Natural killer cell (primary cell): Measurements from ENCODE around the gene TM4SF1. TPM values are rescaled to one million over a fixed set of nuclear protein-coding genes. Genes with fewer than 3 reads are reported as not detected.

Source experiments
- ATAC-seq, 3 donors: fragments of 150-1000 bp in 2 of 3; fragments of 200-7000 bp in 1 of 3; cut with Tn5 transposase; 1 replicate in 1 of 3; 2 replicates in 2 of 3; pipeline ENCODE4 v1.10.0; 2021; ENCODE audit warnings: mild to moderate bottlenecking in 2 of 3, moderate library complexity in 2 of 3
- DNase-seq, 2 donors: peaks; one replicate each; pipeline versions ENCODE4 v3.0.0 to v3.0.0-alpha.2; 2013 to 2021; ENCODE audit warnings: mixed read lengths in 1 of 2
- H3K27ac ChIP-seq: one replicate; pipeline ENCODE4 v1.5.1; 2013; ENCODE audit warnings: mild to moderate bottlenecking, low read length
- H3K27me3 ChIP-seq: one replicate; pipeline ENCODE4 v1.6.1; 2013; ENCODE audit warnings: low read length; ENCODE audit not compliant: control insufficient read depth, insufficient read depth
- H3K36me3 ChIP-seq: one replicate; pipeline ENCODE4 v1.6.1; 2013; ENCODE audit warnings: low read length; ENCODE audit not compliant: control insufficient read depth, insufficient read depth
- H3K4me1 ChIP-seq: one replicate; pipeline ENCODE4 v1.6.1; 2013; ENCODE audit warnings: low read length; ENCODE audit not compliant: control insufficient read depth, insufficient read depth
- H3K4me3 ChIP-seq: one replicate; pipeline ENCODE4 v1.5.1; 2013; ENCODE audit warnings: low read length
- H3K9me3 ChIP-seq: one replicate; pipeline ENCODE4 v1.6.1; 2013; ENCODE audit warnings: low read length; ENCODE audit not compliant: control insufficient read depth, insufficient read depth
- H3K27ac Mint-ChIP-seq, 2 donors: one replicate each; pipeline ENCODE4 v1.8.0; 2022; ENCODE audit warnings: mild to moderate bottlenecking in 2 of 2, mixed read lengths in 2 of 2, moderate library complexity in 1 of 2
- H3K27me3 Mint-ChIP-seq, 2 donors: one replicate each; pipeline ENCODE4 v1.8.0; 2022; ENCODE audit warnings: low read depth in 2 of 2, mixed read lengths in 2 of 2
- H3K36me3 Mint-ChIP-seq: one replicate; pipeline ENCODE4 v1.8.0; 2022; ENCODE audit warnings: mixed read lengths
- H3K4me1 Mint-ChIP-seq, 2 donors: one replicate each; pipeline ENCODE4 v1.8.0; 2022; ENCODE audit warnings: mixed read lengths in 2 of 2
- H3K4me3 Mint-ChIP-seq: one replicate; pipeline ENCODE4 v1.8.0; 2022; ENCODE audit warnings: mild to moderate bottlenecking, moderate library complexity, mixed read lengths
- H3K9me3 Mint-ChIP-seq, 2 donors: one replicate each; pipeline ENCODE4 v1.8.0; 2022; ENCODE audit warnings: mixed read lengths in 2 of 2
- WGBS: methylation state at CpG from one replicate; pipeline ENCODE4 v1.1.7; 2013; ENCODE audit warnings: missing lambda C conversion rate; ENCODE audit not compliant: insufficient coverage; 5-methylcytosine and 5-hydroxymethylcytosine counted together
- intact Hi-C: fragments of 100-400 bp; cut with micrococcal nuclease; formaldehyde crosslinking; loops from one replicate; pipeline ENCODE4 v1.14.2; 2022
- total RNA-seq, 4 donors: library from RNA; stranded (reverse); fragments of 120-200 nt in 1 of 4; gene quantifications; one replicate each; pipeline versions ENCODE4 v1.2.3 to v1.2.4, GENCODE V29; 2013 to 2022
- TF ChIP-seq, protein P1 (sequence below): fragments of 200-600 bp; IDR thresholded peaks from one replicate; pipeline ENCODE4 v1.8.0; 2022; ENCODE audit warnings: antibody characterized with exemption

TM4SF1 gene
- total RNA-seq, 3 donors from 2014 or later (not counting 1 experiment from before 2014, with no cell fraction given), result not detected

DNA sequence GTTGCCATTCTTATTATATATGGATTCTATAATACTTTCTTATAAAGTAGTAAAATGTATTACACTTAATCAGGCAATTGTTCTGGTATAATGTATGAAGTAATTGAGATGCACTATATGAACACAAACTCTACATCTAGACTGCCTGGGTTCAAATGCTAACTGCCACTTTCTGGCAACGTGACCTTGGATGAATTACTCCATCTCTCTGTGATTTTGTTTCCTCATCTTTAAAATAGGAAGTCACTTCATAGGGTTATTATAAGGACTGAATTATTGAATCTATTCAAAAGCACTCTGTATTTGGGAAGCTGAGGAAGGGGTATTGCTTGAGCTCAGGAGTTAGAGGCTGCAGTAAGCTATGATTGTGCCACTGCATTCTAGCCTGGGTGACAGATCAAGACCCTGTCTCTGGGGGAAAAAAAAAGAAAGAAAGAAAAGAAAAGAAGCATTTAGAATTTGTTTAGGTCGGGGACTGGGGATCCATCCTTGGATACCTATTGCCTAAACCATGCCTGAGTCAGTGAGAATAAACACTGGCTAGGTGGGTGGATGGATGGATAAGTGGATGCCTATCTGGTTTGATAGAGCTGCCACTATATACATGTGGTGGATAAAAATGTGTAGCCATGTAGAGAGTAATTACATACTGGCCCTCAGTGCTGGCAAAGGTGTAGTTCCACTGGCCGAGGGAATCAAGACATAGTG is 2.5 kb downstream of the TM4SF1 start:
- H3K9me3 Mint-ChIP-seq, result no peaks in the 10 kb centered on the region
- Histone ChIP-seq H3K36me3 (no peaks in the 10 kb centered on the region), H3K27me3 (no peaks in the 10 kb centered on the region), H3K4me1 (no peaks in the 10 kb centered on the region), H3K4me3 (no peak overlapping the region), H3K27ac (no peak overlapping the region), H3K9me3 (no peaks in the 10 kb centered on the region)
- H3K27ac Mint-ChIP-seq, result no peak overlapping the region
- H3K27me3 Mint-ChIP-seq, result peaks cover 3 to 10% of the 10 kb centered on the region in 2 donors
- intact Hi-C loops, result no loop called here
- peaks cover 0 to 6% of the 10 kb centered on the region in 2 donors for H3K4me1 Mint-ChIP-seq
- no peak overlapping the region for H3K4me3 Mint-ChIP-seq
- 80% methylated on average over 3 of the region's 3 CpGs for WGBS
- no peak for DNase-seq
- no peaks in the 10 kb centered on the region for H3K36me3 Mint-ChIP-seq
- TF ChIP-seq, protein P1, sequence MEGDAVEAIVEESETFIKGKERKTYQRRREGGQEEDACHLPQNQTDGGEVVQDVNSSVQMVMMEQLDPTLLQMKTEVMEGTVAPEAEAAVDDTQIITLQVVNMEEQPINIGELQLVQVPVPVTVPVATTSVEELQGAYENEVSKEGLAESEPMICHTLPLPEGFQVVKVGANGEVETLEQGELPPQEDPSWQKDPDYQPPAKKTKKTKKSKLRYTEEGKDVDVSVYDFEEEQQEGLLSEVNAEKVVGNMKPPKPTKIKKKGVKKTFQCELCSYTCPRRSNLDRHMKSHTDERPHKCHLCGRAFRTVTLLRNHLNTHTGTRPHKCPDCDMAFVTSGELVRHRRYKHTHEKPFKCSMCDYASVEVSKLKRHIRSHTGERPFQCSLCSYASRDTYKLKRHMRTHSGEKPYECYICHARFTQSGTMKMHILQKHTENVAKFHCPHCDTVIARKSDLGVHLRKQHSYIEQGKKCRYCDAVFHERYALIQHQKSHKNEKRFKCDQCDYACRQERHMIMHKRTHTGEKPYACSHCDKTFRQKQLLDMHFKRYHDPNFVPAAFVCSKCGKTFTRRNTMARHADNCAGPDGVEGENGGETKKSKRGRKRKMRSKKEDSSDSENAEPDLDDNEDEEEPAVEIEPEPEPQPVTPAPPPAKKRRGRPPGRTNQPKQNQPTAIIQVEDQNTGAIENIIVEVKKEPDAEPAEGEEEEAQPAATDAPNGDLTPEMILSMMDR, result no peak
- ATAC-seq, result no peak

- H3K27me3 ChIP-seq, result no peaks in the 10 kb centered on the region
- H3K4me3 ChIP-seq, result no peak overlapping the region
- no peak overlapping the region for H3K4me3 Mint-ChIP-seq
- no CpG with 5 or more reads among the region's 1 CpG for WGBS
- TF ChIP-seq, protein P1, result no peak
- no peak for DNase-seq
- intact Hi-C loops, result no loop called here
- H3K9me3 ChIP-seq, result no peaks in the 10 kb centered on the region
- H3K27ac Mint-ChIP-seq, result no peak overlapping the region
- H3K4me1 ChIP-seq, result no peaks in the 10 kb centered on the region
- H3K9me3 Mint-ChIP-seq, result no peaks in the 10 kb centered on the region
- no peaks in the 10 kb centered on the region for H3K36me3 Mint-ChIP-seq
- peaks cover 3 to 10% of the 10 kb centered on the region in 2 donors for H3K27me3 Mint-ChIP-seq
- no peak for ATAC-seq
- no peak overlapping the region for H3K27ac ChIP-seq
- H3K36me3 ChIP-seq, result no peaks in the 10 kb centered on the region
- H3K4me1 Mint-ChIP-seq, result peaks cover 0 to 6% of the 10 kb centered on the region in 2 donors
Measured at GRCh38 chr3:149374391-149374790, 3.1 kb downstream of the TM4SF1 start.

DNA sequence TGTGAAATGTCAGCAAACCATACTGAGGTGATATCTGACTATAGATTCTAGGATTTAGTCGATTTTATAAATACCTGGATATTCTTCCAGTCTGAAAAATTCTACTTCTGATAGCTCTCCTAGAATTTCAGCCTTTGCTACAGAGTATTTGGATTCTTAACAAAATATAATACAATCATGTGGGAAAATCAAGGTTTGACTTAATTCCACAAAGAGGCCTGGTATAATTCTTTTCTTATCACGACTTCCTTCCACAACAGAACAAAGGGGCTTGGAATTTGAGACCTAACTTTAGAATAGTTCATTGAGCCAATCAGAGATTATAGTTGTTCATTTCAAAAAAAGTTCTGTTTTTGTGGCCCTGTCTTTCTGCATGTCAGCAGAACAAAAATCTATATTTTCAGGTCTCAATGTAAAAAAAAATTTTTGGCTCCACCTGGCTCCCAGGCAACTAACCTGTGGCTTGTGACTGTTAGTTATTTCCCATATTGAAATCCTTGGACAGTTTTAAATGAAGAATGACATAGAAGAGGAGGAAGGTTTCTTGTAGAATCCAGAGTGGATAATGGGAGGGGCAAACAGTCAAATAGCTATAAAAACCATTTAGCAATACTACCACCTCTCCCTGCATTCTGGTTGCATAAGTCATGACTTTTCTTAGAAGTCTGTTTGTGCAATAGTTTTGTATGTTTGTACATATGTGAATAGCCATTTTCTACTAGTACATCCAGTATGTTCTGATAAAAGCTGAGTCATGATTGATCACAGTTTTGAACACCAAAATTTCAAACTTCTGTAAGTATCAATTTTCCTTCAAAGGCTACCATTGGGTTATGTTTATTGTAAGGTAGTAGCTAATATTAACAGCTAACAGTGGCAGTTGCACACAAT is 4.0 kb downstream of the TM4SF1 start:
- DNase-seq, result no peak
- WGBS, result no CpG with 5 or more reads among the region's 2 CpGs

More for the DNA sequence above, 4.0 kb downstream of the TM4SF1 start:
- intact Hi-C loops, result no loop called here
- Histone ChIP-seq H3K9me3 (no peaks in the 10 kb centered on the region), H3K4me3 (no peak overlapping the region), H3K36me3 (no peaks in the 10 kb centered on the region), H3K27me3 (no peaks in the 10 kb centered on the region), H3K27ac (no peak overlapping the region), H3K4me1 (no peaks in the 10 kb centered on the region)
- Mint-ChIP-seq H3K9me3 (no peaks in the 10 kb centered on the region), H3K4me3 (no peak overlapping the region), H3K36me3 (no peaks in the 10 kb centered on the region), H3K4me1 (peaks cover 0 to 6% of the 10 kb centered on the region in 2 donors), H3K27me3 (peaks cover 3 to 9% of the 10 kb centered on the region in 2 donors), H3K27ac (no peak overlapping the region)
- TF ChIP-seq, protein P1, result no peak
- ATAC-seq, result no peak
